ENCODE measurements around the gene DYRK1A.
"Not testable (repeated sequence)": the region's sequence is repeated elsewhere in the genome, so short reads cannot be mapped to it uniquely, and the experiment has no call there.

Gene DYRK1A

GRCh38 chr21:37532868-37533780 is 166.6 kb downstream of the DYRK1A start:
- DNase-seq = no peak

GRCh38 chr21:37534431-37534830 is 167.9 kb downstream of the DYRK1A start:
- DNase-seq = no peak

- no peak for DNase-seq
Measured at GRCh38 chr21:37535130-37535529, 168.6 kb downstream of the DYRK1A start.

GRCh38 chr21:37535672-37536071 is 169.1 kb downstream of the DYRK1A start:
- DNase-seq = no peak

GRCh38 chr21:37536616-37537278 is 170.2 kb downstream of the DYRK1A start:
- DNase-seq = no peak

- no peak for DNase-seq
Measured at GRCh38 chr21:37537391-37537996, 170.9 kb downstream of the DYRK1A start.

GRCh38 chr21:37538971-37539590 is 172.5 kb downstream of the DYRK1A start:
- DNase-seq = no peak

GRCh38 chr21:37541128-37541527 is 174.6 kb downstream of the DYRK1A start:
- DNase-seq = not testable (repeated sequence)

- no peak for DNase-seq
Measured at GRCh38 chr21:37542512-37542911, 175.9 kb downstream of the DYRK1A start.

GRCh38 chr21:37546299-37546908 is 179.8 kb downstream of the DYRK1A start:
- no peak for DNase-seq

- no peak for DNase-seq
Measured at GRCh38 chr21:37546949-37547614, 180.5 kb downstream of the DYRK1A start.

- DNase-seq = no peak
Measured at GRCh38 chr21:37547615-37548200, 181.1 kb downstream of the DYRK1A start.

- DNase-seq = no peak
Measured at GRCh38 chr21:37548521-37548981, 182.0 kb downstream of the DYRK1A start.

- DNase-seq = not testable (repeated sequence)
Measured at GRCh38 chr21:37549730-37550129, 183.2 kb downstream of the DYRK1A start.

- no peak for DNase-seq
Measured at GRCh38 chr21:37550157-37550556, 183.6 kb downstream of the DYRK1A start.

- no peak for DNase-seq
Measured at GRCh38 chr21:37550618-37551330, 184.2 kb downstream of the DYRK1A start.

- no peak for DNase-seq
Measured at GRCh38 chr21:37551331-37551992, 184.9 kb downstream of the DYRK1A start.

GRCh38 chr21:37551993-37552355 is 185.4 kb downstream of the DYRK1A start:
- DNase-seq = no peak

- no peak for DNase-seq
Measured at GRCh38 chr21:37552496-37553029, 186.0 kb downstream of the DYRK1A start.

- DNase-seq = no peak
Measured at GRCh38 chr21:37553078-37553481, 186.5 kb downstream of the DYRK1A start.
